Activated CD4-positive, alpha-beta T cell treated with anti-CD3 and anti-CD28 coated beads, Interleukin-2, amount 50 U/mL, for 1 hour (primary cell): ENCODE results near the gene PAX1.

Experiments used
- DNase-seq: peaks from one replicate; pipeline ENCODE4 v3.0.0-alpha.2; 2020

PAX1 gene

DNA sequence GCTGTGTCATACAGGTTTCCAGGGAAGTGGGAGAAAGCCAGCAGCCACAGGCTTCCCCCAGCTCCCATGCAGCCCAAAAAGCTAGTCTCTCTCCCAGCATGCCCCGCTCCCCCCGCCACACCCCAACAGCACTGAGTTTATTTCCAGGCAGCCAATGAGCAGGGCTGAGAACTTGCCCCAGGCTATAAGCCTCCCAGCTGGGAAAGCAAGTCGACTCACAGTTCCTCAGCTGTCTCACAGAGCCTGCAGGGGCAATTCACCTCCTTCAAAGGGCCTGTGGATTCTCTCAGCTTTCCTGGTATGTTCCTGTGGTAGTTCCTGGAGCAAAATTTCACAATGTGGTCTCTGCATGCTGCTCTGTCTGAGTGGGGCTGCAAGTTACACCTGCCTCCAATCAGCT lies 34.2 kb downstream of the PAX1 start:
- no peak for DNase-seq

DNA sequence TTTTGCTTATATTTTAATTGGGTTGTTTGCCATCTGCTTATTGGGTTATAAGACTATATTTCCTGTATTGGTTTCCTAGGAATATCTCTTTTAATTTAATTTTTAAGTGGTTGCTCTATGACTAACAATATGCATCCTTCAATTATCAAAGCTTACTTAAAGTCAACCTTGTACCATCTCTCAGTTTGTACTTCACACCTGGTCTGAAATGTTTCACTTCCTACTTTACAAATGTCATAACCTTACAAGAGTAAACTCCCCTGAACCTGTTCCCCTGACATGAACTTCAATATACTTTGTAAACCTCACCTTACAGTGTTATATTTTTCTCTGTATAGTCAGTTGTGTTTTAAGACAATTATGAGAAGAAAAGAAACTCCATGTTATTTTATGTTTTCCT lies 35.8 kb downstream of the PAX1 start:
- no peak for DNase-seq

DNA sequence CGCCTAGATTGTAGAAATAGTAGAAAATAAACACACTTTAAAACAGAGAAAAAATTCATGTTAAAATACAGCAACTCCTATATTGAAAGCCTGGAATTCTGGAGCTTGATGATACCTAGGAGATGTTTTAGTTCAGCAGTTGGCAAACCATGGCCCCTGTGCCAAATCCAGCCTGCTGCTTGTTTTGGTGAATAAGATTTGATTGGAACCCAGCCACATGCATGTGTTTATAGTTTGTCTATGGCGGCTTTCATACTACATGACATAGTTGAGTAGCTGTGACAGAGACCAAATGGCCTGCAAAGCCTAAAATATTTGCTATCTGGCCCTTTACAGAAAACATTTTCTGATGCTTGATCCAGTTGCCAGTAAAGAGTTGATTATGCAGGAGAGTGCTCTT lies 57.2 kb downstream of the PAX1 start:
- DNase-seq: no peak

DNA sequence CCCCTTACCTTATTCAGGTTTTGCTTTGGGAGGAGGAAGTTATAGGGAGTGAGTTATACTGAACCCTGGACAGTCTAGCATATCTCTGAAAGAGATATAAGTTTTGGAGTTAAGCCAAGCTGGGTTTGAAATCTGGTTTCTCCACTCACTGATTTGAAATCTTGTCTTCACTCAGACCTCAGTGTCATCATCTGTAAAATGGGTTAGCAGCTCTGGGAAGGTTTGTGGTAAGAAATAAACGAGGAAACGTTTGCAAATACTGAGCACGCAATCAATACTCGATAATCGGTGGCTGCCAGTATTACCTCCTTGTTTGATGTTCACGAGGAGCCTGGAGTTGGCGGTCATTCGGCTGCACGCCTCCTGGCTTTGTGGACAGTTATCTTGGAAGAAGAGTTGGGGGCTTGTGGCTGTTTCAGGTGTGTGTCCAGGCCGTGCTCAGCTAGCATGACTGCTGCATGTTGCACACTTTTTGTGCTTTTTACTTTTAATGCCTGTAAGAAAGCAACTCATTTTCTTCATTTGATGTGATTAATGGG lies 61.8 kb downstream of the PAX1 start:
- DNase-seq: no peak

DNA sequence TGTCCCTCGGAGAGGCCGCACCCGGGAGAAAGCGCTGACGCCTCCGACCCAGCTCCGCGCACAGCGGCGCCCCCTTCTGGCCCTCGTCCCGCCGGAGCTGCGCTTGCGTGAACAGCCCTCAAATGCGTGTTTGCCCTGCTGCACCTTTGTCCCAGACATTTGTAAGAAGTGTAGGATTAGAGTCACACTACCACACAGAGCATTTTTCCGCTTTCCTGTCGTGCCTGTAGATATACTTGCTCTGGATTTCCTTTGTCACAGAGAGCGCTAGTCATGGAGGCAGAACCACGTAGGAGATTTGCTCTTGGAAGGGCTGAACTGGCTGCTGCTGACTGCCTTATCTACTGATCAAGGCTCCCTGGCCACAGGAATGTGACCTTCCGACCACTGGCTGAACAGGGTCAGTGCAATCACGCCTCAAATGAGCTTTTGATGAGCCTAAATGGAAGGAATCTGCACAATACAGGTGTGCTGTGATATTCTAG lies 62.3 kb downstream of the PAX1 start:
- no peak for DNase-seq
